SK-N-MC (cell line): Measurements from ENCODE around the gene APBA2.

Experiments used
- EZH2 ChIP-seq: fragments of 200-600 bp; sonication (generic); IDR thresholded peaks from one replicate; pipeline ENCODE4 v1.6.1; 2017; ENCODE audit warnings: antibody characterized with exemption
- POLR2AphosphoS5 ChIP-seq: IDR thresholded peaks from 2 replicates; pipeline ENCODE4 v1.6.1; 2012; ENCODE audit warnings: mild to moderate bottlenecking, low read depth, low read length, borderline replicate concordance

DNA sequence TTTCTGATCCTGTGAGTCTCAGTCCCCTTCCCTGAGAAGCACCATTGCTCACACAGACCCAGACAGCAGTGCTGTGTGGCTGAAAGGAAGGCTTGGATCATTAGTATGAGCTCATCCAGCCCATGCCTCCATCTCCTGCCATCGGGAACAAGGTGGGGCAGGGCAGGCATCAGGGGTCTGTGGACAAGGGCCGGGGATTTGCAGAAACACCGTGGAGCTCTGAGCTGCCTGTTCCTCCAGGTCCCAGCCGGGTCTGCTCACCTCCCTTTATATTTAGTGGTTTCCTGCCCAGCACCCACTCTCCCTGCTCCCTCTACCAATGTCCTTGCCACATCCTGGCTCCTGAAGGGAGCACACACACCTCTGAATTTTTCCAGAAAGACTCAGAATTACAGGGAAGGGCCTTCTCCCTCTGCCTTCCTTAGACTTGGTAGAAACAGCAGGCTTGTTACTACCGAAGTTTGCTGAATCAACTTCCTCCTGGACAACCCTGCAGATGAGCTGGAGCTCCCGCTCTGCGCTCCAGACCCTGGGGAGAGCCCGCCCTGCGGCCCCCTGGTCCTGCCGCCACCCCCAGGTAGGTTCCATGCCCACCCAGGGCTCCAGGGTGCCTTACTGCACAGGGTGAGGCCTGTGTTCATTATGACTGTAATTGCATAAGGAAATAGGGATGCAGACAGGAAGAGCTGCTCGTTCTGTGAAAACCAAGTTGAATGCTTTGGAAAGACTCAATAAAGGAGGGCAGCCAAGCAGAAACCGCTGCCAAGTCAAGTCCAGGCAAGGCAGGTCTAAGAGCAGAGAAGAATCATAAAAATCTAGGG lies 255.7 kb downstream of the APBA2 start:
- TF ChIP-seq EZH2: no peak
- no peak for TF ChIP-seq POLR2AphosphoS5
